ENCODE measurements around the gene U2AF2.
A peak's percentile ranks its signal among the peaks of the same experiment; 100 is the strongest.

The U2AF2 gene

DNA sequence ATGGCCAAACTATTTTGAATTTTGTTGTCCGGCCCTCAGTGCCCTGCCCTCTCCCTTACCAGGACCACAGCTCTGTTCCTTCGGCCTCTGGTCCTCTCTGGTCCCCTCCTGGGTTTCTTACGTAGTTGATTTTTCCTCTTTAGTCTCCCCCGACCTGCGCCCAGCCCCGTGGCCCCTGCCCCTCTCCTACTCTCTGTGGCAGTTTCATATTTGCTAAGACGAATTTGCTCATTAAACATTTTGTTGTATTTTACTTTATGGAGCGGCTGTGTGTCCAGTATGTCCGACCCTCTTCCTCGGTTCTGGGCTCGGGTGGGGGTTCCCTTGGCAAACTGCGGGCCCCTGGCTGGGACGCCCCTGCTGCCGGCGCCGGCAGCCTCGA is 19.6 kb downstream of the U2AF2 start:
- POLR2A ChIA-PET: no interaction called here
- no peak for DNase-seq (ENCODE audit: extremely low spot score)
- CTCF ChIA-PET: no interaction called here
- TF ChIP-seq, protein P1, sequence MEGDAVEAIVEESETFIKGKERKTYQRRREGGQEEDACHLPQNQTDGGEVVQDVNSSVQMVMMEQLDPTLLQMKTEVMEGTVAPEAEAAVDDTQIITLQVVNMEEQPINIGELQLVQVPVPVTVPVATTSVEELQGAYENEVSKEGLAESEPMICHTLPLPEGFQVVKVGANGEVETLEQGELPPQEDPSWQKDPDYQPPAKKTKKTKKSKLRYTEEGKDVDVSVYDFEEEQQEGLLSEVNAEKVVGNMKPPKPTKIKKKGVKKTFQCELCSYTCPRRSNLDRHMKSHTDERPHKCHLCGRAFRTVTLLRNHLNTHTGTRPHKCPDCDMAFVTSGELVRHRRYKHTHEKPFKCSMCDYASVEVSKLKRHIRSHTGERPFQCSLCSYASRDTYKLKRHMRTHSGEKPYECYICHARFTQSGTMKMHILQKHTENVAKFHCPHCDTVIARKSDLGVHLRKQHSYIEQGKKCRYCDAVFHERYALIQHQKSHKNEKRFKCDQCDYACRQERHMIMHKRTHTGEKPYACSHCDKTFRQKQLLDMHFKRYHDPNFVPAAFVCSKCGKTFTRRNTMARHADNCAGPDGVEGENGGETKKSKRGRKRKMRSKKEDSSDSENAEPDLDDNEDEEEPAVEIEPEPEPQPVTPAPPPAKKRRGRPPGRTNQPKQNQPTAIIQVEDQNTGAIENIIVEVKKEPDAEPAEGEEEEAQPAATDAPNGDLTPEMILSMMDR (IDR thresholded peaks at IDR 0.05; ENCODE audit: control extremely low read depth, extremely low read depth, low read depth, missing control alignments): no peak

DNA sequence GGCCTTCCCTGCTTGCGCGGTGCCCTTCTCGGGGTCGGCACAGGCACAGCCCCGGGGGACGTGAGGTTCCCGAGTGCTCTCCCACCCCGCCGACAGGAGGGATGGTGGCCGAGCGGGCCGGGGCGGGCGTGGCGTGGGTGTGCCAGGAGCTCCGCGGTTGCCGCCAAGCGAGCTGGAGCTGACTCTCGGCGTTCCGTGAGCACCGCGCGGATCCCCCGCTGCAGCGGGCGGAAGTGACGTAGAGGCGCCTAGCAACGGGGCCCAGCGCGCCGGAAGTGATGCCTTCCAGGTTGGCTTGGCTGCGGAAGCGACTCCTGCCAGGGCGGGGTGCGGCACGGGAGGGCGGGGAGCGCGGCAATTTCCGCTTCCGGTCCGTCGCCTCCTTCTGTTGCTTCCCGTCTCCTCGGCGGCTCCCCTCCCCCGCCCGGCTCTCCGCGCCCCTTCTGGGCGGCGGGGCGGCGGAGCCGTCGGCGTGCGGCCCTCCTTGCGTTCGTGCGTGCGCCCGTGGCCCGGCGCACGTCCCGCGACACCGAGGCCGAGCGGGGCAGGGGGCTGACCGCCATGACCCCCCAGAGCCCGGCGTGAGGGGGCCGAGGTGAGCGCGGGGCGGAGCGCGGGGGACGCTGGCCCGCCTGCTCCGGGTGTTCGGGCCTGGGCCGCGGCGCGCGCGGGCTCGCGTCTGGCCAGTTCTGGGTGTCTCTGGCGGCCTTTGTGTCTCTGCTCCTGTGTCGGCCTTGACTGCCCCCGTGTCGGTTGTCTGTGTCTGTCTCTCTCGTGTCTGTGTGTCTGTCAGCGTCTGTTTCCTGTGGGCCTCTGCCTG is 20.2 kb downstream of the U2AF2 start, which contains the start of gene EPN1:
Gene EPN1, plus strand, starts transcription at position 386 of the 820 bp plus-strand sequence. CDS start 3,402 bp downstream, outside the sequence.
- TF ChIP-seq, protein P1 (IDR thresholded peaks at IDR 0.05; ENCODE audit: control extremely low read depth, extremely low read depth, low read depth, missing control alignments): no peak
- DNase-seq (ENCODE audit: extremely low spot score): peak; percentile 99
- ChIA-PET POLR2A (no interaction called here), CTCF (no interaction called here)

DNA sequence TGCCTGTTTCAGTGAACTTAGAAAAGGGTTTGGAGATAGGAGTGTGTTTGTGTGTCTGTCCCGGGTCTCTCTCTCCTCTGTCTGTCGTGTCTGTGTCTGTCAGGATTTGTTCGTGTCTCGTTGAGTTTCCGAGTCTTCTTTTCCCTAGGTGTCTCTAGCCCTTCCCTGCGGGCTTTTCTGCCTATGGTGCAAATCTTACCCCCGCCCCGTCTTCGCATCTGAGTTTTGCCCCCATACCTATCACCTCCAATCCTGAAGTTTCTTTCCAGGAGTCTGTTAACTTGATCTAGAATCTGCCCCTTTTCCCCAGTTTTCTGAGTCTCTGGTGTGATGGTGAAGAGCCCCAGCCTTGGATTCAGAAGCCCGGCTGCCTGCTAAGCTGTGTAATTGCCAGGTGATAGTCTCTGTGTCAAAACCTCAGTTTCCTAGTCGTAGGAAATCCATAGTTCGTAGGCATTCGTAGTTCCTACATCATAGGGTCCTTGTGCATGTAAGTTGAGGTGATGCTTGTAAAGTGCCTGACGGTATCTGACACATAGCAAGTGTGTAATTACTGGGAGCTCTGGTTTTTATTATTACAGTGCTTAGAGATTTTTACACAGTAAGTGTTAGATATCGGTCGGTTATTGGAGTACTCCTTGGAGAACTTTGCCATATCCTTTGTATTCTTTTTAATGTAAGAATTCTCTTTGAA is 21.0 kb downstream of the U2AF2 start:
- CTCF ChIA-PET: interaction anchor here (1.2 kb wide), 1 partner anchor 19 kb away, joined by 6 read pairs; no protein-coding TSS in a partner anchor
- no peak for DNase-seq (ENCODE audit: extremely low spot score)
- TF ChIP-seq, protein P1 (IDR thresholded peaks at IDR 0.05; ENCODE audit: control extremely low read depth, extremely low read depth, low read depth, missing control alignments): no peak
- POLR2A ChIA-PET: interaction anchor here (0.6 kb wide), 2 partner anchors 21 to 161 kb away, joined by 3 to 4 read pairs; partner anchors contain the start of gene U2AF2

DNA sequence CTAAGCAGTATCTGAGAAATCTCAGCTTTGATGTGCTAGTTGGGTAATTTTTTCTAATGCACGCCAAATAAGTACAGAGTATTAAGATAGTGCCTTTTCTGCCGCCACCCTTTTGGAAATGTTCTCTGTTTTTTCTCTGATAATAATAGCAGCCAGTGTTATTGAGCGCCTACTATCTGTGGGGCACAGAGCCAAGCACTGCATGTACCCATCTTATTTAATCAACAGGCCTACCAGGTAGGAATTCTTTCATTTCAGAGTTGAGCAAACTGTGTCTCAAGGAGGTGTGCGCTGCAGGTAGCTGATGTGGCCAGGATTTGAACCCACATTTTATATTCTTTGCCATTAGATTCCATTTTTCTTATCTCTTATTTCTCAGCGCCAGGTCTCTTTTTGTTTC is 21.5 kb downstream of the U2AF2 start:
- TF ChIP-seq, protein P1 (IDR thresholded peaks at IDR 0.05; ENCODE audit: control extremely low read depth, extremely low read depth, low read depth, missing control alignments): no peak
- POLR2A ChIA-PET: interaction anchor here (0.6 kb wide), 1 partner anchor 22 kb away, joined by 4 read pairs; the partner anchor contains the start of gene U2AF2
- CTCF ChIA-PET: interaction anchor here (0.9 to 1.2 kb wide), 2 partner anchors 17 to 19 kb away, joined by 4 to 6 read pairs; no protein-coding TSS in a partner anchor
- DNase-seq (ENCODE audit: extremely low spot score): no peak

DNA sequence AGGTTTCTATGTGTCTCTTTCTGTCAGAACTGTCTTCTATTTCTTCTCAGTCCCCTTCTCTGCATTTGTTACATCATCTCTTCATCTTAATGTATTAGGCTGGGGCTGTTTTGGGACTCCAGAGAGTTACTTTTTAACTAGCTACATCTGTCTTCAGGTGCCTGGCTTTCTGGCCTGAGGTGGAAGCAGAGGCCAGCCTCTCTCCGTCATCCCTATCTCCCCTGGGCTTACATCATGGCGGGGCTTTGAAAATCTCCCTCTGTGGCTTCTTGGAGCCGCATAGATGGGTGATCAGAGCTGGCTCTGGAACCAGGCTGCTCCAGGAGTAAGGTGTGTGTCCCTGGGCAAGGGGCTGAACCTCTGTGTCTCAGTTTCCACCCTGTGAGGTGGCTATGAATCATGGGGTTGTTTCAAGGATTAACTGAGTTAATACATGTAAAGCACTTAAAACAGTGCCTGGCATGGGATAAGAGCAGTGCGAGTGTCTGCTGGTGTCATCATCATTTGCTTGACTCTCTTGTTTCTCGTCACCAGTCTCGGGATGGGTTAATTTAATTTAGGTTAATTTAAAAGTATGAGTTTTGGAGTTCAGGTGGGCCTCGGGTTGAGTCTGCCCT is 22.2 kb downstream of the U2AF2 start:
- POLR2A ChIA-PET: interaction anchor here (0.8 to 1.4 kb wide), 2 partner anchors 22 to 464 kb away, joined by 7 read pairs; partner anchors contain the start of genes U2AF2 and ZNF444
- TF ChIP-seq, protein P1 (IDR thresholded peaks at IDR 0.05; ENCODE audit: control extremely low read depth, extremely low read depth, low read depth, missing control alignments): no peak
- CTCF ChIA-PET: interaction anchor here (0.9 to 1.8 kb wide), 4 partner anchors 14 to 23 kb away, joined by 4 to 6 read pairs (median 4); no protein-coding TSS in a partner anchor

DNA sequence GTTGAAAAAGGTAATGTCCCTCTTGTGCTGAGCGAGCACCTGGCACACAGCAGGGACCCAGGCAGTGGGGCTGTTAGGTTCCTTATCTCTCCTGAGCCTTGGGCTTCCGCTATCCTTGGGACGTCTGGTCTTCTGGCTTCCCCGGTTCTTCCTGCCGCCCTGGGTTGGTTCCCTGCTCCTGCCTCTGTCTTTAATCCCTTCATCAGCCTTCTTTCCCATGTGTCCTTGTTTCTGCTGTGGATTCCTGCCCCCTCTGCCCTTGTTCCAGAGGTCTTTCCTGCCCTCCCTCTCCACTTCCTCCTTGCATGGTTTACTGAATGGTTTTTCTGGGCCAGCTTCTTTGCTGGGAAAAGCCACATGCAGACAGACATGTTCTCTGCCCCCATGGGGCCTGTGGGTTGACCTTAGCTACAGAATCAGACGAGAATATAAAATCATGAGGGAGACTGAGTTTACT is 22.8 kb downstream of the U2AF2 start:
- no peak for DNase-seq (ENCODE audit: extremely low spot score)
- ChIA-PET POLR2A (interaction anchor here (0.8 to 1.4 kb wide), 2 partner anchors 23 to 463 kb away, joined by 7 read pairs; partner anchors contain the start of genes U2AF2 and ZNF444), CTCF (interaction anchor here (1.0 to 1.8 kb wide), 3 partner anchors 13 to 23 kb away, joined by 3 to 4 read pairs (median 4); no protein-coding TSS in a partner anchor)
- TF ChIP-seq, protein P1 (IDR thresholded peaks at IDR 0.05; ENCODE audit: control extremely low read depth, extremely low read depth, low read depth, missing control alignments): no peak

More for the DNA sequence above, 22.2 kb downstream of the U2AF2 start:
- no peak for DNase-seq (ENCODE audit: extremely low spot score)

Measured in GM10248 (cell line).